Hepatocyte (in vitro differentiated cells): ENCODE results near the gene VASH2. TPM values are rescaled to one million over a fixed set of nuclear protein-coding genes. Genes with fewer than 3 reads are reported as not detected.

Experiments used
- DNase-seq: peaks from one replicate; pipeline ENCODE4 v3.0.0-alpha.2; 2016; ENCODE audit warnings: low spot score
- H2AFZ ChIP-seq: fragments of 200-600 bp; sonication (generic); 2 replicates; pipeline ENCODE4 v1.6.0; 2016; ENCODE audit warnings: antibody characterized with exemption, mild to moderate bottlenecking
- H3K27ac ChIP-seq: fragments of 200-600 bp; sonication (generic); 2 replicates; pipeline ENCODE4 v1.5.1; 2016; ENCODE audit warnings: mild to moderate bottlenecking
- H3K27me3 ChIP-seq: fragments of 200-600 bp; sonication (generic); 2 replicates; pipeline ENCODE4 v1.6.1; 2016
- H3K36me3 ChIP-seq: fragments of 200-600 bp; sonication (generic); replicated peaks from 2 replicates; pipeline ENCODE4 v1.5.1; 2016; ENCODE audit warnings: low read depth; ENCODE audit not compliant: insufficient read depth
- H3K4me1 ChIP-seq: fragments of 200-600 bp; sonication (generic); 2 replicates; pipeline ENCODE4 v1.5.1; 2016; ENCODE audit warnings: mild to moderate bottlenecking, moderate library complexity; ENCODE audit not compliant: insufficient read depth
- H3K4me2 ChIP-seq: fragments of 200-600 bp; sonication (generic); 2 replicates; pipeline ENCODE4 v1.6.0; 2016
- H3K4me3 ChIP-seq: fragments of 200-600 bp; sonication (generic); 2 replicates; pipeline ENCODE4 v1.5.1; 2016; ENCODE audit warnings: mild to moderate bottlenecking
- H3K79me2 ChIP-seq: fragments of 200-600 bp; sonication (generic); 2 replicates; pipeline ENCODE4 v1.6.0; 2017; ENCODE audit warnings: mild to moderate bottlenecking
- H3K9me2 ChIP-seq: fragments of 200-600 bp; sonication (generic); replicated peaks from 2 replicates; pipeline ENCODE4 v1.6.0; 2017; ENCODE audit warnings: mild to moderate bottlenecking; ENCODE audit not compliant: insufficient read depth
- H3K9me3 ChIP-seq: fragments of 200-600 bp; sonication (generic); 2 replicates; pipeline ENCODE4 v1.5.1; 2016; ENCODE audit warnings: low read depth, mild to moderate bottlenecking
- H4K20me1 ChIP-seq: fragments of 200-600 bp; sonication (generic); 2 replicates; pipeline ENCODE4 v1.6.0; 2016; ENCODE audit warnings: mild to moderate bottlenecking; ENCODE audit not compliant: insufficient read depth, poor library complexity, severe bottlenecking
- CTCF ChIP-seq: fragments of 200-600 bp; sonication (generic); IDR thresholded peaks from 2 replicates; pipeline ENCODE4 v1.5.1; 2016; ENCODE audit warnings: antibody characterized with exemption, mild to moderate bottlenecking; ENCODE audit not compliant: poor library complexity
- EZH2 ChIP-seq: fragments of 200-600 bp; sonication (generic); IDR thresholded peaks from 2 replicates; pipeline ENCODE4 v1.6.1; 2016; ENCODE audit warnings: antibody characterized with exemption, mild to moderate bottlenecking, borderline replicate concordance
- EZH2phosphoT487 ChIP-seq: fragments of 200-600 bp; sonication (generic); IDR thresholded peaks from one replicate; pipeline ENCODE4 v1.6.1; 2018; ENCODE audit warnings: antibody characterized with exemption, mild to moderate bottlenecking, low read depth, moderate library complexity; ENCODE audit not compliant: unreplicated experiment, severe bottlenecking
- WGBS: methylation state at CpG from one replicate; pipeline ENCODE4 v1.1.6; 2016; ENCODE audit warnings: low lambda C conversion rate; ENCODE audit errors: missing lambda C conversion rate; 5-methylcytosine and 5-hydroxymethylcytosine counted together
- polyA plus RNA-seq: library from polyadenylated mRNA; unstranded; fragments of >200 nt; fragmentation: Nextera tagmentation; extraction: Ambion mirVana; gene quantifications from 2 replicates; pipeline ENCODE4 v1.2.1, GENCODE V29; 2016
- total RNA-seq: library from RNA; depleted of rRNA; stranded (reverse); fragments of >200 nt; gene quantifications from 2 replicates; pipeline ENCODE4 v1.2.3, GENCODE V29; 2014

Gene VASH2
- total and polyA plus RNA-seq, 2 experiments from 2014 or later = 3.0 to 3.6 TPM

GRCh38 chr1:212984522-212985291 is 34.4 kb downstream of the VASH2 start:
- TF ChIP-seq EZH2 = no peak
- TF ChIP-seq CTCF = no peak
- no peak for TF ChIP-seq EZH2phosphoT487
- H3K4me2 ChIP-seq = no peak overlapping the region
- 96% methylated on average over 6 of the region's 6 CpGs for WGBS

GRCh38 chr1:212986551-212986950 is 36.2 kb downstream of the VASH2 start:
- WGBS = 93% methylated on average over 2 of the region's 2 CpGs
- TF ChIP-seq EZH2 = no peak
- TF ChIP-seq EZH2phosphoT487 = no peak
- no peak for TF ChIP-seq CTCF
- no peaks in the 10 kb centered on the region for H3K9me3 ChIP-seq
- H3K27me3 ChIP-seq = no peaks in the 10 kb centered on the region
- H3K27ac ChIP-seq = no peak overlapping the region
- H4K20me1 ChIP-seq = no peaks in the 10 kb centered on the region
- no peak overlapping the region for H3K4me2 ChIP-seq
- no peaks in the 10 kb centered on the region for H3K4me1 ChIP-seq
- DNase-seq = no peak
- H3K79me2 ChIP-seq = no peaks in the 10 kb centered on the region
- H3K36me3 ChIP-seq = no peaks in the 10 kb centered on the region
- no peak overlapping the region for H3K4me3 ChIP-seq
- no peak overlapping the region for H2AFZ ChIP-seq
- no peaks in the 10 kb centered on the region for H3K9me2 ChIP-seq

More at GRCh38 chr1:212984522-212985291, 34.4 kb downstream of the VASH2 start:
- Histone ChIP-seq H3K9me3 (no peaks in the 10 kb centered on the region), H2AFZ (no peak overlapping the region), H3K4me3 (no peak overlapping the region), H3K9me2 (no peaks in the 10 kb centered on the region), H3K27ac (no peak overlapping the region), H4K20me1 (no peaks in the 10 kb centered on the region), H3K36me3 (no peaks in the 10 kb centered on the region), H3K79me2 (no peaks in the 10 kb centered on the region), H3K4me1 (peaks cover 4% of the 10 kb centered on the region), H3K27me3 (no peaks in the 10 kb centered on the region)
- no peak for DNase-seq

GRCh38 chr1:212987702-212988322 is 37.5 kb downstream of the VASH2 start:
- no peaks in the 10 kb centered on the region for H3K9me2 ChIP-seq
- no peak overlapping the region for H3K27ac ChIP-seq
- no peaks in the 10 kb centered on the region for H4K20me1 ChIP-seq
- H3K79me2 ChIP-seq = no peaks in the 10 kb centered on the region
- 78% methylated on average over 6 of the region's 6 CpGs for WGBS
- no peak overlapping the region for H3K4me3 ChIP-seq
- no peaks in the 10 kb centered on the region for H3K27me3 ChIP-seq
- H3K9me3 ChIP-seq = no peaks in the 10 kb centered on the region
- H2AFZ ChIP-seq = no peak overlapping the region
- H3K4me2 ChIP-seq = no peak overlapping the region
- H3K4me1 ChIP-seq = no peaks in the 10 kb centered on the region
- TF ChIP-seq CTCF (no peak), EZH2phosphoT487 (no peak), EZH2 (no peak)
- no peak for DNase-seq
- no peaks in the 10 kb centered on the region for H3K36me3 ChIP-seq
